ENCODE data around the gene MYO7B.

The MYO7B gene

DNA sequence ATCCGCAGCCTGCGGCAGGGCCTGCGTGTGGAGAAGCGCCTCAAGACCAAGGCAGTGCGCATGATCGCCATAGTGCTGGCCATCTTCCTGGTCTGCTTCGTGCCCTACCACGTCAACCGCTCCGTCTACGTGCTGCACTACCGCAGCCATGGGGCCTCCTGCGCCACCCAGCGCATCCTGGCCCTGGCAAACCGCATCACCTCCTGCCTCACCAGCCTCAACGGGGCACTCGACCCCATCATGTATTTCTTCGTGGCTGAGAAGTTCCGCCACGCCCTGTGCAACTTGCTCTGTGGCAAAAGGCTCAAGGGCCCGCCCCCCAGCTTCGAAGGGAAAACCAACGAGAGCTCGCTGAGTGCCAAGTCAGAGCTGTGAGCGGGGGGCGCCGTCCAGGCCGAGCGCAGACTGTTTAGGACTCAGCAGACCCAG is 115.9 kb downstream of the MYO7B start:
- TF ChIP-seq ARNTL (CRISPR knock-in tag; IDR thresholded peaks at IDR 0.05; ENCODE audit: borderline replicate concordance, low read depth): no peak
- TF ChIP-seq GLIS3 (CRISPR knock-in tag; IDR thresholded peaks at IDR 0.05): no peak
- TF ChIP-seq, protein P1, sequence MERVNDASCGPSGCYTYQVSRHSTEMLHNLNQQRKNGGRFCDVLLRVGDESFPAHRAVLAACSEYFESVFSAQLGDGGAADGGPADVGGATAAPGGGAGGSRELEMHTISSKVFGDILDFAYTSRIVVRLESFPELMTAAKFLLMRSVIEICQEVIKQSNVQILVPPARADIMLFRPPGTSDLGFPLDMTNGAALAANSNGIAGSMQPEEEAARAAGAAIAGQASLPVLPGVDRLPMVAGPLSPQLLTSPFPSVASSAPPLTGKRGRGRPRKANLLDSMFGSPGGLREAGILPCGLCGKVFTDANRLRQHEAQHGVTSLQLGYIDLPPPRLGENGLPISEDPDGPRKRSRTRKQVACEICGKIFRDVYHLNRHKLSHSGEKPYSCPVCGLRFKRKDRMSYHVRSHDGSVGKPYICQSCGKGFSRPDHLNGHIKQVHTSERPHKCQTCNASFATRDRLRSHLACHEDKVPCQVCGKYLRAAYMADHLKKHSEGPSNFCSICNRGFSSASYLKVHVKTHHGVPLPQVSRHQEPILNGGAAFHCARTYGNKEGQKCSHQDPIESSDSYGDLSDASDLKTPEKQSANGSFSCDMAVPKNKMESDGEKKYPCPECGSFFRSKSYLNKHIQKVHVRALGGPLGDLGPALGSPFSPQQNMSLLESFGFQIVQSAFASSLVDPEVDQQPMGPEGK (CRISPR knock-in tag; IDR thresholded peaks at IDR 0.05; ENCODE audit: borderline replicate concordance): no peak
- TF ChIP-seq, protein P2, sequence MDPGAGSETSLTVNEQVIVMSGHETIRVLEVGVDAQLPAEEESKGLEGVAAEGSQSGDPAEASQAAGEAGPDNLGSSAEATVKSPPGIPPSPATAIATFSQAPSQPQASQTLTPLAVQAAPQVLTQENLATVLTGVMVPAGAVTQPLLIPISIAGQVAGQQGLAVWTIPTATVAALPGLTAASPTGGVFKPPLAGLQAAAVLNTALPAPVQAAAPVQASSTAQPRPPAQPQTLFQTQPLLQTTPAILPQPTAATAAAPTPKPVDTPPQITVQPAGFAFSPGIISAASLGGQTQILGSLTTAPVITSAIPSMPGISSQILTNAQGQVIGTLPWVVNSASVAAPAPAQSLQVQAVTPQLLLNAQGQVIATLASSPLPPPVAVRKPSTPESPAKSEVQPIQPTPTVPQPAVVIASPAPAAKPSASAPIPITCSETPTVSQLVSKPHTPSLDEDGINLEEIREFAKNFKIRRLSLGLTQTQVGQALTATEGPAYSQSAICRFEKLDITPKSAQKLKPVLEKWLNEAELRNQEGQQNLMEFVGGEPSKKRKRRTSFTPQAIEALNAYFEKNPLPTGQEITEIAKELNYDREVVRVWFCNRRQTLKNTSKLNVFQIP (CRISPR knock-in tag; IDR thresholded peaks at IDR 0.05; ENCODE audit: borderline replicate concordance, low read depth): no peak
- TF ChIP-seq ISL1 (CRISPR knock-in tag; IDR thresholded peaks at IDR 0.05): no peak
- ATAC-seq: no peak

DNA sequence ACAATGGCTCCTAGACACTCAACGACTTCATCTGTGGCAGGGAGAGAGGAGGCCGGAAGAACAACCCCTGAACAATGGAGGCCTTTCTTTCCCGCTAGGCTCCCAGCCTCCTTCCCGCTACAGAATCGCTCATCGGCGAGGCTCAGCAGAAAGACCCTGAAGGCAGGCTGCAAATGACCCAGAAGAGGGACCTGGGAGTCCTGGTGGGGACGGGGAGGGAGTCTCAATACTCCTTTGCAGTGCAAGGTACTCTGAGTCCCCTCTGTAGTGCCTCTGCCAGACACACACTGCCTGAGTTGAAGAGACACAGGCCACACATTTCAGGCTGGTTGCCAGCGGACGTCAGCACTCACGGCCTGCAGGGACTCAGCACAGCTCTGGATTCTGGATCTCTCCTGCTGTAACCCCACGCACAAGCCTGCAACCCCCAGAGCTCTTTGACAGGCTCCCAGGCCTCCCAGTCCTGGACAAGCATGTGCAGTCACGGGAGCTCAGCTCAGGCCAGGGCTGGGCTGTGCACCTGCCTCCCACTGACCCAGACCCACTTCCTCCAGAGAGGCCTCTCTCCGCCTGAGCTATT is 116.6 kb downstream of the MYO7B start:
- TF ChIP-seq SNAI2 (CRISPR knock-in tag; IDR thresholded peaks at IDR 0.05) (peak; percentile 13; the same call in 1 of the 2 replicates), TCF4 (CRISPR knock-in tag; IDR thresholded peaks at IDR 0.05; ENCODE audit: borderline replicate concordance) (peak; percentile 82; the same call in 1 of the 2 replicates), RARB (CRISPR knock-in tag; IDR thresholded peaks at IDR 0.05) (no peak), ZNF565 (CRISPR knock-in tag; conservative IDR thresholded peaks at IDR 0.05; ENCODE audit: low read depth) (0 out of 2 replicates have a peak, but pooled peaks have one; percentile 33), PPARA (CRISPR knock-in tag; IDR thresholded peaks at IDR 0.05; ENCODE audit: borderline replicate concordance) (no peak), BACH2 (CRISPR knock-in tag; IDR thresholded peaks at IDR 0.05; ENCODE audit: borderline replicate concordance) (no peak), ZFP3 (CRISPR knock-in tag; IDR thresholded peaks at IDR 0.05) (peak; percentile 17; the same call in 1 of the 2 replicates)
- TF ChIP-seq, protein P3, sequence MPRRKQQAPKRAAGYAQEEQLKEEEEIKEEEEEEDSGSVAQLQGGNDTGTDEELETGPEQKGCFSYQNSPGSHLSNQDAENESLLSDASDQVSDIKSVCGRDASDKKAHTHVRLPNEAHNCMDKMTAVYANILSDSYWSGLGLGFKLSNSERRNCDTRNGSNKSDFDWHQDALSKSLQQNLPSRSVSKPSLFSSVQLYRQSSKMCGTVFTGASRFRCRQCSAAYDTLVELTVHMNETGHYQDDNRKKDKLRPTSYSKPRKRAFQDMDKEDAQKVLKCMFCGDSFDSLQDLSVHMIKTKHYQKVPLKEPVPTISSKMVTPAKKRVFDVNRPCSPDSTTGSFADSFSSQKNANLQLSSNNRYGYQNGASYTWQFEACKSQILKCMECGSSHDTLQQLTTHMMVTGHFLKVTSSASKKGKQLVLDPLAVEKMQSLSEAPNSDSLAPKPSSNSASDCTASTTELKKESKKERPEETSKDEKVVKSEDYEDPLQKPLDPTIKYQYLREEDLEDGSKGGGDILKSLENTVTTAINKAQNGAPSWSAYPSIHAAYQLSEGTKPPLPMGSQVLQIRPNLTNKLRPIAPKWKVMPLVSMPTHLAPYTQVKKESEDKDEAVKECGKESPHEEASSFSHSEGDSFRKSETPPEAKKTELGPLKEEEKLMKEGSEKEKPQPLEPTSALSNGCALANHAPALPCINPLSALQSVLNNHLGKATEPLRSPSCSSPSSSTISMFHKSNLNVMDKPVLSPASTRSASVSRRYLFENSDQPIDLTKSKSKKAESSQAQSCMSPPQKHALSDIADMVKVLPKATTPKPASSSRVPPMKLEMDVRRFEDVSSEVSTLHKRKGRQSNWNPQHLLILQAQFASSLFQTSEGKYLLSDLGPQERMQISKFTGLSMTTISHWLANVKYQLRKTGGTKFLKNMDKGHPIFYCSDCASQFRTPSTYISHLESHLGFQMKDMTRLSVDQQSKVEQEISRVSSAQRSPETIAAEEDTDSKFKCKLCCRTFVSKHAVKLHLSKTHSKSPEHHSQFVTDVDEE (CRISPR knock-in tag; IDR thresholded peaks at IDR 0.05): peak; percentile 64; the same call in 1 of the 2 replicates
- TF ChIP-seq, protein P4, sequence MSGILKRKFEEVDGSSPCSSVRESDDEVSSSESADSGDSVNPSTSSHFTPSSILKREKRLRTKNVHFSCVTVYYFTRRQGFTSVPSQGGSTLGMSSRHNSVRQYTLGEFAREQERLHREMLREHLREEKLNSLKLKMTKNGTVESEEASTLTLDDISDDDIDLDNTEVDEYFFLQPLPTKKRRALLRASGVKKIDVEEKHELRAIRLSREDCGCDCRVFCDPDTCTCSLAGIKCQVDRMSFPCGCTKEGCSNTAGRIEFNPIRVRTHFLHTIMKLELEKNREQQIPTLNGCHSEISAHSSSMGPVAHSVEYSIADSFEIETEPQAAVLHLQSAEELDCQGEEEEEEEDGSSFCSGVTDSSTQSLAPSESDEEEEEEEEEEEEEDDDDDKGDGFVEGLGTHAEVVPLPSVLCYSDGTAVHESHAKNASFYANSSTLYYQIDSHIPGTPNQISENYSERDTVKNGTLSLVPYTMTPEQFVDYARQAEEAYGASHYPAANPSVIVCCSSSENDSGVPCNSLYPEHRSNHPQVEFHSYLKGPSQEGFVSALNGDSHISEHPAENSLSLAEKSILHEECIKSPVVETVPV (CRISPR knock-in tag; IDR thresholded peaks at IDR 0.05): no peak
- ATAC-seq: peak; percentile 65

DNA sequence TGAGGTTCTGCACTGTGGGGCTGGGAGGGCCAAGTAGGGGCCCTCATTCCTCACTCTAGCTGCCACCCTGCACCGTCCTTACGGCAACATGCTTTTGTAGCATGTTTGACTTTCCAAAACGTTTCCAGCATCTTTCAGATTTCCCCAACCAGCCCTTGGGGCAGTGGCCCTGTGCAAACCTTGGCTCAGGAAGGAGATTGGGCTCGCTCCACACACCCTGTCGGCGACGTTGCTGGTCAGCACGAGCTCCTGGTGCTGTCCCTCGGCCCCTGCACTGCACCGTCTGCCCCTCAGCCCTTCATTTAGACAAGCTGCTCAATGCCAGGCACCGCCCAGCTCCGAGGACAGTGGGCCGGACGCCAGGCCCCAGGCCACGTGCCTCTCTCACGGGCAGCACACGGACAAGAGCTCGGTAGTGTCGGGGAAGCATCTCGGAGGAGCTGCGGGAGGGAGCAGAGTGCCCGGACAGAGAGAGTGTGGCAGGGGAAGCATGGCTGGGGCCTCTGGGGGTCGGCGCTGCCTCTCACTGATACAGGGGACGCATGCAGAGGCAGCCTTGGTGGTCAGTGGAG is 117.4 kb downstream of the MYO7B start:
- no peak for ATAC-seq
- no peak for TF ChIP-seq ZC3H10 (CRISPR knock-in tag; IDR thresholded peaks at IDR 0.05)
- TF ChIP-seq, protein P1 (CRISPR knock-in tag; IDR thresholded peaks at IDR 0.05; ENCODE audit: borderline replicate concordance): no peak
- TF ChIP-seq GLIS3 (CRISPR knock-in tag; IDR thresholded peaks at IDR 0.05): no peak
- TF ChIP-seq ESRRG (CRISPR knock-in tag; IDR thresholded peaks at IDR 0.05): no peak
- no peak for TF ChIP-seq ARNTL (CRISPR knock-in tag; IDR thresholded peaks at IDR 0.05; ENCODE audit: borderline replicate concordance, low read depth)
- no peak for TF ChIP-seq ZNF70 (CRISPR knock-in tag; IDR thresholded peaks at IDR 0.05)
- no peak for TF ChIP-seq TCF4 (CRISPR knock-in tag; IDR thresholded peaks at IDR 0.05; ENCODE audit: borderline replicate concordance)
- no peak for TF ChIP-seq ISL1 (CRISPR knock-in tag; IDR thresholded peaks at IDR 0.05)
- no peak for TF ChIP-seq OSR1 (CRISPR knock-in tag; IDR thresholded peaks at IDR 0.05)
- no peak for TF ChIP-seq SNAI2 (CRISPR knock-in tag; IDR thresholded peaks at IDR 0.05)
- no peak for TF ChIP-seq BACH2 (CRISPR knock-in tag; IDR thresholded peaks at IDR 0.05; ENCODE audit: borderline replicate concordance)
- TF ChIP-seq, protein P5, sequence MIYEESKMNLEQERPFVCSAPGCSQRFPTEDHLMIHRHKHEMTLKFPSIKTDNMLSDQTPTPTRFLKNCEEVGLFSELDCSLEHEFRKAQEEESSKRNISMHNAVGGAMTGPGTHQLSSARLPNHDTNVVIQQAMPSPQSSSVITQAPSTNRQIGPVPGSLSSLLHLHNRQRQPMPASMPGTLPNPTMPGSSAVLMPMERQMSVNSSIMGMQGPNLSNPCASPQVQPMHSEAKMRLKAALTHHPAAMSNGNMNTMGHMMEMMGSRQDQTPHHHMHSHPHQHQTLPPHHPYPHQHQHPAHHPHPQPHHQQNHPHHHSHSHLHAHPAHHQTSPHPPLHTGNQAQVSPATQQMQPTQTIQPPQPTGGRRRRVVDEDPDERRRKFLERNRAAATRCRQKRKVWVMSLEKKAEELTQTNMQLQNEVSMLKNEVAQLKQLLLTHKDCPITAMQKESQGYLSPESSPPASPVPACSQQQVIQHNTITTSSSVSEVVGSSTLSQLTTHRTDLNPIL (CRISPR knock-in tag; IDR thresholded peaks at IDR 0.05; ENCODE audit: low read depth): no peak
- no peak for TF ChIP-seq ZFP30 (CRISPR knock-in tag; IDR thresholded peaks at IDR 0.05)
- TF ChIP-seq ZNF8 (CRISPR knock-in tag; IDR thresholded peaks at IDR 0.05): no peak
- TF ChIP-seq, protein P4 (CRISPR knock-in tag; IDR thresholded peaks at IDR 0.05): no peak

All from SK-N-SH treated with all-trans-retinoic acid at 6 μM for 48 hours (cell line).